Mesodermal cell (in vitro differentiated cells): ENCODE measurements around the gene ZDHHC4.
"Not testable (repeated sequence)": the region's sequence is repeated elsewhere in the genome, so short reads cannot be mapped to it uniquely, and the experiment has no call there.

Experiments
- H3K27ac ChIP-seq: 2 replicates; pipeline ENCODE4 v1.7.0; 2013; ENCODE audit warnings: mild to moderate bottlenecking, low read depth, low read length, moderate library complexity; ENCODE audit not compliant: severe bottlenecking
- H3K36me3 ChIP-seq: 2 replicates; pipeline ENCODE4 v1.7.1; 2013; ENCODE audit warnings: mild to moderate bottlenecking, low read length, moderate library complexity; ENCODE audit not compliant: control insufficient read depth, insufficient read depth
- H3K4me1 ChIP-seq: one replicate; pipeline ENCODE4 v1.7.1; 2013; ENCODE audit warnings: mild to moderate bottlenecking, low read length; ENCODE audit not compliant: insufficient read depth, control insufficient read depth, poor library complexity, severe bottlenecking
- H3K4me3 ChIP-seq: 2 replicates; pipeline ENCODE4 v1.7.0; 2013; ENCODE audit warnings: low read length, control low read depth, mild to moderate bottlenecking; ENCODE audit not compliant: insufficient read depth, poor library complexity, severe bottlenecking; ENCODE audit errors: extremely low read depth
- H3K9me3 ChIP-seq: 2 replicates; pipeline ENCODE4 v1.7.1; 2013; ENCODE audit warnings: mild to moderate bottlenecking, low read length, moderate library complexity; ENCODE audit not compliant: control insufficient read depth
- WGBS, 2 experiments: methylation state at CpG; one replicate each; pipeline ENCODE4 v1.1.5; 2013; ENCODE audit warnings: missing lambda C conversion rate in 2 of 2; ENCODE audit not compliant: insufficient coverage in 2 of 2; 5-methylcytosine and 5-hydroxymethylcytosine counted together

ZDHHC4 gene

DNA sequence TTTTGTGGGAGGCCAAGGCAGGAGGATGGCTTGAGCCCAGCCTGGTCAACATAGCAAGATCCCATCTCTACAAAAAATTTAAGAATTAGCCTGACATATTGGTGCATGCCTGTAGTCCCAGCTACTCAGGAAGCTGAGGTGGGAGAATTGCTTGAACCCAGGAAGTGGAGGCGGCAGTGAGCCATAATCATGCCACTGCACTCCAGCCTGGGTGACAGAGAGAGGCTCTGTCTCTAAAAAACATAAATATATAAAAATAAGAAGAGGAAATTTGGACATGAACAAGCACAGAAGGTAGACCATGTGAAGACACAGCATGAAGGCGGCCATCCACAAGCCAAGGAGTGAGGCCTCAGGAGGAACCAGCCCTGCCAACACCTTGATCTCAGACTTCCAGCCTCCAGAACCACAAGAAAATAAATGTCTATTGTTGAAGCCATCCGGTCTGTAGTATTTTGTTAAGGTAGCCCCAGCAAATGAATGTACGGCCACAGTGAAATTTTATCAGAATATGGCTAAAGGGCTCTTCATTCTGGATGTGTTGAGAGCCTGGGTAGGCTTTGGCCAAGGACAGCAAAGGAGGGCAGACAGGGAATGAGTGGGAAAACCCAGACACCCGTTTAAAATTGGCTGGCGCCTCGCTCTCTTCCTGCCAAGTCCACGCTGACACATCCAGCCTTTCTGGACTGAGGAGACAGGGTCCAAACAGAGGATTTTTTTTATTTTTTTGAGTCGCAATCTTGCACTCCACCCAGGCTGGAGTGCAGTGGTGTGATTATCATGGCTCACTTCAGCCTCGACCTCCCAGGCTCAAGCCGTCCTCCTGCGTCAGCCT, 13.1 kb upstream of the ZDHHC4 start:
- WGBS, 2 experiments = 92 to 93% methylated on average over 10 to 11 of the region's 12 CpGs
- H3K9me3 ChIP-seq = no peaks in the 10 kb centered on the region
- H3K4me3 ChIP-seq = no peak overlapping the region
- H3K4me1 ChIP-seq = no peaks in the 10 kb centered on the region
- H3K36me3 ChIP-seq = no peaks in the 10 kb centered on the region
- no peak overlapping the region for H3K27ac ChIP-seq

DNA sequence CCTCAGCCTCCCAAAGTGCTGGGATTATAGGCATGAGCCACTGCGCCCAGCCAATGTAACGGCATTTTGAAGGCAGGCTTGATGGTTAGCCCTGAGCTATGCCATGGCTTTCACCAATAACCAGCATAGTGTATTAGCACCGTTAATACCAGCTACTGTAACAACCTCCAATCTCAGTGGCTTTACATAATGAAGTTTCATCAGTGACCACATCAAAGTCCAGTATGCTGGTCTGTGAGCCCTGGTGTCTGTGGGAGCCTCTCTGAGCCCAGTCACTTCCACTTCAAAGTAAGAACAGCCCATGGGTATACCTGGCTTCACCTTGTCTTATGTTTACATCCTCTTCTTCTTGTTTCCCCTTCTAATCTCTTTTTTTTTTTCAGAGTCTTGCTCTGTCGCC, 11.6 kb upstream of the ZDHHC4 start:
- 87 to 88% methylated on average over 2 to 4 of the region's 4 CpGs for WGBS, 2 experiments

DNA sequence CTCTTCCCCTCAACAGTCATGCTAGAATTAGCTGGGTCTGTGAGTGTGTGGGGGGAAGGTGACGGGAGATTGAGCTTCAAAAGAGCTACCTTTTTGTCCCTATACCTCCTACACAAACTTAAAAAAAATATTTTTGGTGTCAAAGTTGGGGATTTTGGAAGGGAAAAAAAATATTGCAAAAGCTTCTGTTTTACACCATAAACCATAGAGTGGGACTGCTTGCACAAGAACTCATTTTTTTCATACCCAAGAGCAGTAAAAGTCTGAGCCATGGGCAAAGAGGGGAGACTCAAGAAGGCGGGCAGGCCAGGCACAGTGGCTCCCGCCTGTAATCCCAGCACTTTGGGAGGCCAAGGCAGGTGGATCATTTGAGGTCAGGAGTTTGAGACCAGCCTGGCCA, 9.4 kb upstream of the ZDHHC4 start:
- Histone ChIP-seq H3K9me3 (no peaks in the 10 kb centered on the region), H3K36me3 (no peaks in the 10 kb centered on the region), H3K4me1 (no peaks in the 10 kb centered on the region), H3K27ac (no peak overlapping the region), H3K4me3 (no peak overlapping the region)
- WGBS, 2 experiments = 85 to 96% methylated on average over 2 of the region's 3 CpGs

More for the DNA sequence above, 11.6 kb upstream of the ZDHHC4 start:
- Histone ChIP-seq H3K9me3 (no peaks in the 10 kb centered on the region), H3K4me1 (no peaks in the 10 kb centered on the region), H3K27ac (no peak overlapping the region), H3K36me3 (no peaks in the 10 kb centered on the region), H3K4me3 (no peak overlapping the region)

DNA sequence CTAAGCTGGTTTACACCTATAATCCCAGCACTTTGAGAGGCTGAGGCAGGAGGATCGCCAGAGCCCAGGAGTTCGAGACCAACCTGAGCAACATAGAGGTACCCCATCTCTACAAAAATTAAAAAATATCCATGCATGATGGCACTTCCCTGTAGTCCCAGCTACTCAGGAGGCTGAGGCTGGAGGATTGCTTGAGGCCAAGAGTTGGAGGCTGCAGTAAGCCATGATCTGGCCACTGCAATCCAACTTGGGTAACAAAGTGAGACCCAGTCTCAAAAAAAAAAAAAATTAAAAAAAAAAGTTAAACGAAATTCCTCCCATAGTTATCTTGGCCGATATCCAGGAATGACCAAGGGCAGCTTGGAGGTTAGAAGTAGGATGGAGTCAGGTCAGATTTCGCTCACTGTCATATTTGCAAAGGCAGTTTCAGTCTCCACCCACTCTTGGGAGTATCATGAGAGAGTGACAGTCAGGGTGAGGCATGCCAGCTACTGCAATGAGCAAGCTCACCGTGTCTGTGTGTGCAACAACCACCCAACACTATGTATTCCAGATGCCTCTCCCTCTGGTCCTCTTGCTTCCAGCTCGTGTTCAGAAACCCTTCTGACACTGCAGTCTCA, 6.0 kb upstream of the ZDHHC4 start:
- no peaks in the 10 kb centered on the region for H3K9me3 ChIP-seq
- 86 to 94% methylated on average over 6 of the region's 7 CpGs for WGBS, 2 experiments
- no peaks in the 10 kb centered on the region for H3K36me3 ChIP-seq

DNA sequence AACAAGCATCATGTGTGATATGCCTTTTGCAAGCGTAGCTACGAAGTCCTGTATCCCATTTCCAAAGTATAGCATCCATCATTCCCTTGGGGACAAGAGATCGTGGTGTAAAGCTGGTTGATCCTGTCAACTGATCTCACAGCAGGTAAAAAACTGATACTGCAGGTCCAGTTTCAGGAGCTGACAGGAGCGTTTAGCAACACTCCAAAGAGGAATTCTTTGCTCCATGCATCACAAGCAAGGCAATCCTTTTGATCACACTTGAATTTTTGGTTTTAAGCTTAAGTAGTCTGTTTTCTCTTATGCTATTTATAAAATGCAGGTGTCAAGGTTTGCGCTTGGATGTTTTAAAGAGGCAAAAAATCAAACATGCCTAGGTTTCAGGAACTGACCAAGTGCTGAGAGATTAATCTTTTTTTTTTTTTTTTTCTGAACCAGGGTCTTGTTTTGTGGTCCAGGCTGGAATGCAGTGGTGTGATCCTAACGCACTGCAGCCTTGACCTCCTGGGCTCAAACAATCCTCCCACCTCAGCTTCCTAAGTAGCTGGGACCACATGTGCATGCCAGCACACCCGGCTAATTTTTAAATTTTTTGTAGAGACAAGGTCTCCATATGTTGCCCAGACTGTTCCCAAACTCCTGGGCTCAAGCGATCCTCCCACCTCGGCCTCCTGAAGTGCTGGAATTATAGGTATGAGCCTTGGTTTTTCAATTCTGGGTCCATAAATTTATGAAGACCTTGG, 1.8 kb upstream of the ZDHHC4 start:
- no peak overlapping the region for H3K27ac ChIP-seq
- WGBS, 2 experiments = 88 to 89% methylated on average over 6 to 7 of the region's 9 CpGs

More for the DNA sequence above, 6.0 kb upstream of the ZDHHC4 start:
- no peaks in the 10 kb centered on the region for H3K4me1 ChIP-seq
- no peak overlapping the region for H3K4me3 ChIP-seq
- no peak overlapping the region for H3K27ac ChIP-seq

DNA sequence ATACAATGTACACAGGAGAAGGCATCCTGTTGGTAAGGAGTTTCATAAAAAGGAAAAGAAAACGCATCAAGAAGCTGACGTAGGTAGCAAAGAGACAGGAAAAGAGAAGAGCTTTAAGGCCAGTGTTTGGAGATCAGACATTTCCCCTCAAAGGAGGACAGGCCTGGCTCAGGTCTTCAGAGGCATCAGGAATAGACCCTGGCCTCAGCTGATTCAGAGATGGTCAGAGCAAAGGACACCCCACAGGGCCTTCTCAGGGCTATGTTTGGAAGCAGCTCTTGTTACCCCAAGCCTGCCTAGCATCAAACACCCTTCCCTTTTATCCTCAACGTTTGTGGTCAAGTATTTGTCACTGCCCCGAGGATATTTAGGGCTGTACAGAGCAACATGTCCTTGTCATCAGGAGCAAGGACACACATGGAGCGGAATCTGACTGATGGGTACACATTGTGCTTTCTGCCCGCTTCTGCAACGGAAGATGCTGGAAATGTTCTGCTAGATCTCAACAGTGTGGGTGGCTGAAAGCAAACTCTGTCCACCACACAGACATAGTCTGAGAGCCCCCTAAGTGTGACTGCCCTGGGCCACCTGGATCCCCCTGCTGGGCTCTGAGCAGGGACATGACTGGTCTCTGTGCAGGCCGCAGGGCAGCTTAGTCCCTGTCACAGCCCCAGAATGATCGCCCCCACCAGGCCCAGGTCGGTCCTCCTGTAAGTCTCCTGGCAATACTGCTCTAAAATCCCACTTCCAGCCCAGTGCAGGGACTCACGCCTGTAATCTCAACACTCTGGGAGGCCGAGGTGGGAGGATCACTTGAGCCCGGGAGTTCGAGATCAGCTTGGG, 1.0 kb upstream of the ZDHHC4 start:
- peaks cover 12% of the 10 kb centered on the region for H3K4me1 ChIP-seq
- H3K9me3 ChIP-seq = no peaks in the 10 kb centered on the region
- peaks cover 10% of the 10 kb centered on the region for H3K36me3 ChIP-seq
- H3K4me3 ChIP-seq = peak overlapping the region; percentile 59
- no peak overlapping the region for H3K27ac ChIP-seq
- 82 to 84% methylated on average over 9 to 11 of the region's 14 CpGs for WGBS, 2 experiments

More for the DNA sequence above, 1.8 kb upstream of the ZDHHC4 start:
- peaks cover 12% of the 10 kb centered on the region for H3K4me1 ChIP-seq
- H3K9me3 ChIP-seq = no peaks in the 10 kb centered on the region
- no peak overlapping the region for H3K4me3 ChIP-seq
- peaks cover 3% of the 10 kb centered on the region for H3K36me3 ChIP-seq

DNA sequence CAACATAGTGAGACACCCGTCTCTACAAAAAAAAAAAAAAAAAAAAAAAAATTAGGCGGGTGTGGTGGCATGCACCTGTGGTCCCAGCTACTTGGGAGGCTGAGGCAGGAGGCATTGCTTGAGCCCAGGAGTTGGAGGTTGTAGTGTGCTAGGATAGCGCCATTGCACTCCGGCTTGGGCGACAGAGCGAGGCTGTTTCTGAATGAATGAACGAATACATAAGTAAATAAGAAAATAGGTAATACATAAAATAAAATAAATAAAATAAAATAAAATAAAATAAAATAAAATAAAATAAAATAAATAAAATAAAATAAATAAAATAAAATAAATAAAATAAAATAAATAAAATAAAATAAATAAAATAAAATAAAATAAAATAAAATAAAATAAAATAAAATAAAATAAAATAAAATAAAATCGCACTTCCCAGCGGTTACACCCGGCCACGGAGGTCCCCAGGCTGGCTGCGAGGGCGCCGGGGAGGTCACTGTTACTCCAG, 336 bp upstream of the ZDHHC4 start:
- 0% methylated on average over 5 of the region's 14 CpGs for WGBS, 2 experiments
- Histone ChIP-seq H3K4me1 (peaks cover 12% of the 10 kb centered on the region), H3K4me3 (peak overlapping the region; percentile 59), H3K36me3 (peaks cover 14% of the 10 kb centered on the region), H3K27ac (peak overlapping the region; percentile 94)
- H3K9me3 ChIP-seq = not testable (repeated sequence)

DNA sequence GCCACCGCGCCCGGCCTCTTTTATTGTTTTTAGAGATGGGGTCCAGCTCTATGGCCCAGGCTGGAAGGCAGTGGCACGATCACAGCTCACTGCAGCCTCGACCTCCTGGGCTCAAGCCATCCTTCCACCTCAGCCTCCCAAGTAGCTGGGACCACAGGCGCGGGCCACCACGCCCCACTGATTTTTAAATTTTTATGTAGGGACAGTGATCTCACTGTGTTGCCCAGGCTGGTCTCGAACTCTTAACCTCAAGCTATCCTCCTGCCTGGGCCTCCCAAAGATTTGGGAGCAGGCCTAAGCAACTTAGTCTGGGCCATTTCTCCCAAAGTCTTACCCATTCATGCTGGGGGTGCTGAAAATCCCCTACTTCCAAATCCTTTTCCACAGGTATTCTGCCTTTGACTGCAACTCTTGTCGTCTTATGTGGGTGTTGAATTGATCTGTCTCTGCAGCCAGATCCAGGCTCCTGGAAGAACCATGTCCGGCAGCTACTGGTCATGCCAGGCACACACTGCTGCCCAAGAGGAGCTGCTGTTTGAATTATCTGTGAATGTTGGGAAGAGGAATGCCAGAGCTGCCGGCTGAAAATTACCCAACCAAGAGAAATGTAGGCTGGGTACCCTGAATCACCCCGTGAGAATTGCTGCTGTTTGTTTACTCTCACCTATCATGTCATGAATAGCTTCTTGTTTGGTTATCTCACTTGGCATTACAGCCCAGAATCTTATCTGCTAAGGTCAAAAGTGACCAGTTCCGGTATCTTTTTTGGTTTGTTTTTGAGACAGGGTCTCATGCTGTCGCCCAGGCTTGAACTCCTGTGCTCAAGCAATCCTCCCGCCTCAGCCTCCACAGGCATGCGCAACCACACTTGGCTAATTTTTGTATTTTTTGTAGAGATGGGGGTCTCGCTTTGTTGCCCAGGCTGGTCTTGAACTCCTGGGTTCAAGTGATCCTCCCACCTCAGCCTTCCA, 1.1 kb downstream of the ZDHHC4 start:
- Histone ChIP-seq H3K36me3 (peaks cover 25% of the 10 kb centered on the region), H3K27ac (peak overlapping the region; percentile 94), H3K4me3 (peak overlapping the region; percentile 59), H3K4me1 (peaks cover 12% of the 10 kb centered on the region), H3K9me3 (no peaks in the 10 kb centered on the region)
- WGBS, 2 experiments = 82 to 94% methylated on average over 6 to 7 of the region's 18 CpGs

DNA sequence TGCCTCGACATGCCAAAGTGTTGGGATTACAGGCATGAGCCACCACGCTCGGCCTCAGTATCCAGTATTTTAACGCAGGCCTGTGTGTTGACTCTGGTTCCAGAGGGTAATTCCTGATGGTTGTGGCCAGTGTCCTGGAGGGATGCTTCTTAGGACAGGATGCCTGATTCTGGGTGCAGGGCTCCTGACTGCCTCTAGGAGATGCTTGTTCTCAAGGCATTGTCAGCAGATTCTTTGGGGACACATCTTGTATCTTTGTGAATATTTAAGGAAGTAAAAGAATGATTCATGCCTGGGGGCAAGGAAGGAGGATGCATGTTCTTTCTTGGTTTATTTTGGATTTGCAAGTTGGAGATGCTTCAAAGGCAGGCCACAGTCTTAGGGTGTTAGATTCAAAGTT, 2.2 kb downstream of the ZDHHC4 start:
- H3K4me3 ChIP-seq = no peak overlapping the region
- peaks cover 12% of the 10 kb centered on the region for H3K4me1 ChIP-seq
- 91 to 100% methylated on average over 4 of the region's 4 CpGs for WGBS, 2 experiments
- peak overlapping the region; percentile 94 for H3K27ac ChIP-seq
- no peaks in the 10 kb centered on the region for H3K9me3 ChIP-seq
- H3K36me3 ChIP-seq = peaks cover 31% of the 10 kb centered on the region
